Measurements from ENCODE around the gene GPR153.
A peak's percentile ranks its signal among the peaks of the same experiment; 100 is the strongest.
"Not testable (repeated sequence)": the region's sequence is repeated elsewhere in the genome, so short reads cannot be mapped to it uniquely, and the experiment has no call there.

Gene GPR153

DNA sequence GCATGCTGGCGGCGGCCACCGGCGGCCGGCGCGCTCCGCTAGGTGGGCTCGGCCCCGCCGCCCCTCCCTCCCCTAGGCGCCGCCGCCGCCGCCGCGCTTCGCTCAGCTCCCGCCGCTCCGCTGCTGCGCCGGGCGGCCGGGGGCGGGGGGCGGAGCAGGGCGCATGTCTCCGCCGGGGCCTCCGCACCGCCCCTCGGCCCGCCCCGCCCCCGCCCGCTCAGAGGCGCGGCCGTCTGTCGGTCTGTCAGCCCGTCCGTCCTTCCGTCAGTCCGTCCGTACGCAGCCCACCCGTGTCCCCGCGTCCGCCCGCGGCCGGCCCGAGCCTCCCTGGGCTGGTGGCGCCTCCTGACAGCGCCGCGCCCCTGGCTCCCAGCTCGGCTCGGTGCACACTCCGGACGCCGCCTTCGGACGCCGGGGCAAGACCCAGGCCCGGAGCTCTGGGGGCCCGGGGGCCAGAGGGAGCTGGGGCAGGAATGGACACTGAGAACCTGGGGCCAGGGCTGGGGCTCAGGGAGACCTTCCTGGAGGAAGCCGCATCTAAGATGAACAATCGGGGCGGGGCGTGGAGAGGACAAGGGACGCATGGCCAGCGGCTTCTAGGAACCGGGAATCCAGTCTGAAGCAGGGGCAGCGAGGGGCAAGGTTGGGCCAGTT, at the start of gene GPR153:
TSS of gene GPR153 (minus strand) at position 138 of the 654 bp plus-strand sequence. CDS start 6,193 bp downstream, outside the sequence.
- DNase-seq (ENCODE audit: low read depth in 2 of 2) = peak; percentile 18 to 21

DNA sequence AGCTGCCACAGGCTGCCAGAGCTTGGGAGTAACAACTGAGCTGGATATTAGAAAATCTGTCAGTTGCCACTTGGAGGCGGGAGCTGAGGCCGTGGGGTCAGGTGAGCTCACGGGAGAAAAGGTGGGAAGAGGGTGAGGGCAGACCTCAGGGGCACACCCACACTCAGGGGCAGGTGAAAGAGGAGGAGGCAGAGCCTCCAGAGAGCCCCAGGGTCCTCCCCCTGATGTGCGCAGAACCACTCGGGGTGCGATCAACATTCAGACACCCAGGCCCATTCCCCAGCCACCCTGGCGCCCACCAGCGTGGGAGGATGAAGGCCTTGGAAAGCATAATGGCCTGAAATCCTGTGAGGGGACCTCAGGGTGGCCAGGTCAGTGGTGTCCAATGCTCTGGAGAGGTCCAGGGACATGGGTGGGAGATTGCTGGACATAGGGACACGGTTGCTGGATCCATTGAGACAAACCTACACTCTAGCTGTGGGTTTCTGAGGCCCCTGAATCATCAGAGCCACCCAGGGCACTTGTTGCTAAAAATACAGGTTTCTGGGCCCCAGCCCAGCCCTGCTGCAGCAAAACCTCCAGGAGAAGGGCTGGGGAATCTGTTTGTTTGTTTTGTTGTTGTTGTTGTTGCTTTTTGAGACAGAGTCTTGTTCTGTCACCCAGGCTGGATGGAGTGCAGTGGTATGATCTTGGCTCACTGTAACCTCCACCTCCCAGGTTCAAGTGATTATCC, 49.4 kb upstream of the GPR153 start:
- no peak for DNase-seq (ENCODE audit: low read depth in 2 of 2)

DNA sequence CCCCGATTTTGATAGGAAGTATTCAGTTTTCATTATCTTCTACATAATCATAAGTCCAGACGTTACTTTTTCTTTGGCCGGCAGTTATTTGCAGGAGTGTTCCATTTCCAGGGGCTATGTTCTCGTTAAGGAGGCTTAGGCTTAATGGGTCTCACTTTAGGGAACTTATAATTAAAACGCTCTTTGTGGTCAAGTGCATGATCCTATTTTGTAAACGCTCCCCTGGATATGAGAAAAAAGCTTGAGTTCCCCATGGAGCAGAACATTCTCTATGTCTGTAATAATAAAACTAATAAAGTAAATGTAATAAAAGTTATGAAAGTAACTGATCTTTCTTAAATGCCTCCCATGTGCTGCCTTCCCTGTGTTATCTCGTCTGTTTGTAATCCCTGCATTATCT, 48.7 kb upstream of the GPR153 start:
- no peak for DNase-seq (ENCODE audit: low read depth in 2 of 2)

DNA sequence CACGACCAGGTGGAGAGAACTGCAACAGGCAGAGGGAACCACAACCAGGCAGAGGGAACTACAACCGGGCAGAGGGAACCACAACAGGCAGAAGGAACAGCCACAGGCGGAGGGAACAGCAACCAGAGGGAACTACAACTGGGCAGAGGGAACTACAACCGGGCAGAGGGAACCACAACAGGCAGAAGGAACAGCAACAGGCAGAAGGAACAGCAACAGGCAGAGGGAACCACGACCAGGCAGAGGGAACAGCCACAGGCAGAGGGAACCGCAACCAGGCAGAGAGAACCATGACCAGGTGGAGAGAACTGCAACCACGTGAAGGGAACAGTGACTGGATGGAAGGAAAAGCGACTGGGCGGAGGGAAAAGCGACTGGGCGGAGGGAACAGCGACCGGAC, 47.6 kb upstream of the GPR153 start:
- DNase-seq (ENCODE audit: low read depth in 2 of 2) = no peak

DNA sequence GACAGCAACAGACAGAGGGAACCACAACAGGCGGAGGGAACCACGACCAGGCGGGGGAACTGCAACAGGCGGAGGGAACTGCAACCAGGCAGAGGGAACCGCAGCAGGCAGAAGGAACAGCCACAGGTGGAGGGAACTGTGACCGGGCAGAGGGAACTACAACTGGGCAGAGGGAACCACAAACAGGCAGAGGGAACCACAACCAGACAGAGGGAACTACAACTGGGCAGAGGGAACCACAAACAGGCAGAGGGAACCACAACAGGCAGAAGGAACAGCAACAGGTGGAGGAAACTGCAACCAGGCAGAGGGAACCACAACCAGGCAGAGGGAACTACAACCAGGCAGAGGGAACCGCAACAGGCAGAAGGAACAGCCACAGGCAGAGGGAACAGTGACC, 46.8 kb upstream of the GPR153 start:
- not testable (repeated sequence) for DNase-seq (ENCODE audit: low read depth in 2 of 2)

DNA sequence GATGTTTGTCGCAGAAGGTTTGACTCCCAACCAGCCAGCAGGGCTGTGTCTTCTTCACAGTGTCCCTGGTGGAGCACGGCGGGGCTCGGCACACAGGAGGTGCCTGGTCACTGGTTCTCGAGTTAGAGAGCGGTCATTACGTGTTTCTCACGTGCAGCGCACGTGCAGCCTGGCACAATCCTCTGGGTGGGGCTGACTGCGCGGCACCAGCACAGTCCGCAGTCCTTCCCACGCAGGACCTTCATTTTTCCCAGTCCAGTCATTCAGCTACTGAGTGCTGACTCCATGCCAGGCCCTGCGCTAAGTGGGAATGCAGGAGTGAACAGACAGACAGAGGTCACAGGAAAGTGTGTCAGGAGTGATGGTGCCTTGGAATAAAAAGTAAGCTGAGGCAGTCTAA, 46.2 kb upstream of the GPR153 start:
- DNase-seq (ENCODE audit: low read depth in 2 of 2) = no peak

DNA sequence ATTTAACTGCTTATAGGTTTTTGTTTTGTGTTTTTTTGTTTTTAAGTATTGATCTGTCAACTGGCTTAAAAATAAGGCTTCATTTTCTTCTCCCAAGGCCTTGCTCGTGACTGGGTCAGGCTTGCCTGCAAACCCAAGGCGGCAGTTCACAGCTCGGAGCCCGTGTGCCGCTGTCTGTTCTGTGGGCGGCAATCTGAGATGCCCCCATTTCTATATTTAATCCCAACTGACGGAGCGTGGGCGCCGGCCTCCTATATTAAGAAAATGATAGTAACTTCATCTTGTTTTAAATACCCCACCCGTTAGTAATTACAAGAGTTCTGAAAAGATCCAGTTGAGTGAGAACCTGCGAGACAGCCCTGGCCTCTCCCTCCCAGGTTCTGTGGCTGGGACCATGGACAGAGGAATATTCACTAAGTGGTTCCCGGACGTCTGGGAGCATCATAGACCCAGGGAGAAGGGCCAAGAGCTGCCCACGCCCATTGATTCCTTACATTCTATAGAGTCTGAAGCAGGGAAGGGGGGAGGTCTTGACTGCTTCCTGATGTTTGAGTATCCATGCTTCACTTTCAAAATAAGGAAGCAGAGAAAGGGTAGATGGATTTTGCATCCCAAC, 42.6 kb upstream of the GPR153 start:
- DNase-seq (ENCODE audit: low read depth in 2 of 2) = no peak

DNA sequence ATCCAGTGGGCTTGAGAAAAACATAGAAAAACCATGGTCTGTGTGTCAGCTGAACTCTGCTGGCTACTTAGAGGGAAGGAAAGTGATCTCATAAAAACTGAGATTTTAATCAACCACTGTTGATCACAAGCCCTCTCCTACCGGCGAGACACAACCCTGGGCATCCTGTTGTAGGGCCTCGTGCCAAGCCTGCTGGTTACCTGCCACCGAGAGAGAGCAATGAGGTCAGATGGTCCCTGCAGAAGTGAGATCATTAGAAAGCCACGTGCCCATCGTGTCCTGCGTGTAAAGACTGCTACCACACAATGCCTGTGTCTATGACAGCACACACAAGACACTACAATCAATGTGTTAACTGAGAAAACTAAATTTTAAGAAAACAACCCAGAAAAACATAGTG, 41.7 kb upstream of the GPR153 start:
- DNase-seq (ENCODE audit: low read depth in 2 of 2) = no peak

DNA sequence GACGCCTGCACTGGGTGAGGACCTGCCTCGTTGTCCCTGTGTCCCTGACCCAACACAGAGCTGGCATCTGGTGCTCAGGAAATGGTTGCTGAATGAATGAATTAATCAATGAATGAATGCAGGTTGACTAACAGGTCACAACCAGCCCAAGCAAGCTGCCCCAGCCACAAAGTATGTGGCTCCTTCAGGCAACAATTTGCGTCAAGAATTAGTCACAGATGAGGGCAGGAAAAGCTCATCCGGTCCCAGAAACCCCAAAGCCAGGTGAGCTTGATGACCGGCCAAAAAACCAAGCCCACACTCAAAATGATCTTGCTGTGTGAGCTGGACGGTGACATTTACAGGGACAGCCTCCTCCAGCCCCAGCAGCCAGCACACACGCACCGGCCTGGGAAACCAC, 40.6 kb upstream of the GPR153 start:
- DNase-seq (ENCODE audit: low read depth in 2 of 2) = no peak

DNA sequence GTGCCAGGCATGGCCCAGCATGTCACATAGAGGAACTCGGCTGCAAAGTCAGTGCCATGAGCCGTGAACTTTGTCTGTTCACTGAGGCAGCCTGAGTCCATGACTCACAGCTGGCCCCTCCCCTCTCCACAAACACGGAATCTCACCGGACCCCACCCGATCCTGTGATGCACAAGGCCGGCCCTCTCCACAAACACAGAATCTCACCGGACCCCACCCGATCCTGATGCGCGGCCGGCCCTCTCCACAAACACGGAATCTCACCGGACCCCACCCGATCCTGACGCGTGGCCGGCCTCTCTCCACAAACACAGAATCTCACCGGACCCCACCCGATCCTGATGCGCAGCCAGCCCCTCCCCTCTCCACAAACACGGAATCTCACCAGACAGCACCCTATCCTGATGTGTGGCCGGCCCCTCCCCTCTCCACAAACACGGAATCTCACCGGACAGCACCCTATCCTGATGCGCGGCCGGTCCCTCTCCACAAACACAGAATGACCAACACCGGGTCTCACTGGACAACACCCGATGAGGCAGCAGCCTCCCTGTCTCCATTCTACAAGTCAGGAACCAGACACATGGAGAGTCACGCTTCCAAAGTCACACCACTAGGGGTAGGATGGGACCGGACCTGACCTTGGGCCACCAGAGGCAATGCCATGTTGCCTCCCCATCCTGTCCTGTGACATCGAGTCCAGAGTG, 39.6 kb upstream of the GPR153 start:
- DNase-seq (ENCODE audit: low read depth in 2 of 2) = no peak

DNA sequence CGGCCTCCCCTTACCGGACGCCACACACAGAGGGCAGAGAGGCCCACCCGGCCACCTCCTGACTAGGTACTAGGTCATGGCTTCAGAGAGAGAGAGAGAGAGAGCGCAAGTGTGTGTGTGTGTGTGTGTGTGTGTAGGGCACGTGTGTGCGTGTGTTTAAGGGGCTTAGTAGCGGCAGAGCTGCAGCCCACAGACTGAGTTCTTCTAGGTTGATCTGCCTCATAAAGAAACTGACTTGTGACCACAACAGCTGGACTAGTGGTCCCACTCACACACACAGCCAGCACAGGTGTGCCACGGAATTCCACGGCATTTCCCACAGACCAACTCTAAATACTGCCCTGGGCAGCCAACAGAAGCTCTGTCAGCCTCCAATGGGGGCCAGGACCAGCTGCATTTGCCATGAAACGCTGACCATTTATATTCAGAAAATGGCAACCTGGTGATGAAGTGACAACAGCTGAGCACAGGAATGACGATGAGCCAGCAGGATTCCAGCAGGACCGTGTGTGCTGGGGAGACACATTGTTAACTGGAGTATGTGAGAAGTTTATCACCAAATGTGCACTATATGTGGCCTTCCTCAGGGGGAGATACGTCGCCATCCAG, 38.8 kb upstream of the GPR153 start:
- DNase-seq (ENCODE audit: low read depth in 2 of 2) = no peak

DNA sequence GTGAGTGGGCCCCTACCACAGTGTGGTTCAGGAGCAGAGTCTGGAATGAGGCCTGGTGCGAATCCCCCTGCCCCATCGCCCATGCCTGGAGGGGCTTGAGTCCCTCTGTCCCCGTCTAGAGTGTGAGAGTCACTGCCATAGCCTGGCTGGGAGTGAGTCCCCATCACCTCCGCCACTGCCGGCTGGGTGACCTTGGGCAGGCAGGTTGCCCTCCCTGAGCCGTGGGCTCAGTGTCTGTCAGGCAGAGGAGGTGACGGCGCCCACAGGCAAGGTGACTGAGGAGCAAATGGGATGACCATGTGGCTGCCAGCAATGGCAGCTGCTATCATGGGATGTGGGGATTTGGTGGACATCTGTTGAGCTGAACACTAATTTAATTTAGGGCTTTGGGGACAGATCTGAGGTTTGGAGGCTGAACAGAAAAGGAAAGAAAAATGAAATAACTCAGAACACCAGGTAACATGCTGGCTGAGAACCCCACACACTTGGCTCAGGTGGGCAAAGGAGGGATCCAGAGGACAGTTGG, 38.1 kb upstream of the GPR153 start:
- no peak for DNase-seq (ENCODE audit: low read depth in 2 of 2)

DNA sequence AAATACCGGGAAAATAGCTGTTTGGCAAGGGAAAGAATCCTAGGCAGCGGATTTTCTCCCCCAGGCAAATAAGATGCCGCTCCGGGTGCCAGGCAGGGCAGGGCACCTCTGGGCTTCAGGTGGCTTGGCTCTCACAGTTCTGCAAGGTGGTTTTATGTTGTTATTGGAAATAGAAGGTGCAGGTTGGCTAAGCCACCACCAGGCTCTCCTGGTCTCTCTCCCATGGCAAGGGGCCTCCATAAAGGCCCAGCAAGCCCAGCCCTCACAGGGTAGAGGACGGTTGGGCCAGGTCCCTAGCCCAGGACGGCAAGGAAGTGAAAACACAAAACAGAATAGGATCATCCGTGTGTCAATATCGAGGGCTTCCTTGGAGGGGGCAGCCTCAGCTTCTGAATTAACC, 37.6 kb upstream of the GPR153 start:
- no peak for DNase-seq (ENCODE audit: low read depth in 2 of 2)

DNA sequence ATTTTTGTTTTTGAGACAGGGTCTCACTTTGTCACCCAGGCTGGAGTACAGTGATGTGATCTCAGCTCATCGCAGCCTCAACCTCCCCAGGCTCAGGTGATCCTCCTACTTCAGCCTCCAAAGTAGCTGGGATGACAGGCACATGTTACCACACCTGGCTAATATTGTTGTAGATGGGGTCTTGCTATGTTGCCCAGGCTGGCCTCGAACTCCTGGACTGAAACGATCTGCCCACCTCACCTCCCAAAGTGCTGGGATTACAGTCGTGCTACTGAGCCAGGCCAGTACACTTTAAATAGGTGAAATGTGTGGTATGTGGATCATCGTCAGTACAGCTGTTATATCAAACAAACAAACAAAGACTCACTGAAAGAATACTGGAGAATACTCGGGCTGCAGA, 35.0 kb upstream of the GPR153 start:
- no peak for DNase-seq (ENCODE audit: low read depth in 2 of 2)

DNA sequence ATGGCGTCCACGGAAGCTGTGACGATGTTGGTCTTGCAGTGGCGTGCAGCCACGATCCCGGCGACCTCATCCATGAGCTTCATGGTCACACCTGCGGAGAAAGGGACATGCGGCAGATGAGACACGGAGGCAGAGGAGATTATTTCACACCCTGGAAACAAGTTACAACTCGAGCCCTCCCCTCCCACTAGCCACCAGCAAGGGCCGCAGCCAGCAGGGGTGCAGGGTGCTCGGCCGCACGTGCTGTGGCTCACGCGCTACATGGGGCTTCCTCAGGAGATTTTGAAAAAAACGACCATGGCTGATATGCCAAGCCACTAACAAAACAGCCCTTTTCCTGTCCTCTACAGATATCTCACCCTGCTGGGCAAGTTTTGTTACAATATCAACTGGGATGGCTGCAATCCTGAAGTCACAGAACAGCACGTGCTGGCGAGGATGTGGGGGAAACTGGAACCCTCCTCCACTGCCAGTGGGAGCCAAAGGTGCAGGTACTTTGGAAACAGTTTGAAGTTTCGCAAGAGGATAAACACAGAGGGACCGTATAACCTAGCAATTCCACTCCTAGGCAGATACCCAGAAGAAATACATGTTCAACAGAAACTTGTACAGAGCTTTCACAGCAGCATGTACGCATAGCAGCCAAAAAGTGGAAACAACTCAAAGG, 34.1 kb upstream of the GPR153 start:
- DNase-seq (ENCODE audit: low read depth in 2 of 2) = no peak

DNA sequence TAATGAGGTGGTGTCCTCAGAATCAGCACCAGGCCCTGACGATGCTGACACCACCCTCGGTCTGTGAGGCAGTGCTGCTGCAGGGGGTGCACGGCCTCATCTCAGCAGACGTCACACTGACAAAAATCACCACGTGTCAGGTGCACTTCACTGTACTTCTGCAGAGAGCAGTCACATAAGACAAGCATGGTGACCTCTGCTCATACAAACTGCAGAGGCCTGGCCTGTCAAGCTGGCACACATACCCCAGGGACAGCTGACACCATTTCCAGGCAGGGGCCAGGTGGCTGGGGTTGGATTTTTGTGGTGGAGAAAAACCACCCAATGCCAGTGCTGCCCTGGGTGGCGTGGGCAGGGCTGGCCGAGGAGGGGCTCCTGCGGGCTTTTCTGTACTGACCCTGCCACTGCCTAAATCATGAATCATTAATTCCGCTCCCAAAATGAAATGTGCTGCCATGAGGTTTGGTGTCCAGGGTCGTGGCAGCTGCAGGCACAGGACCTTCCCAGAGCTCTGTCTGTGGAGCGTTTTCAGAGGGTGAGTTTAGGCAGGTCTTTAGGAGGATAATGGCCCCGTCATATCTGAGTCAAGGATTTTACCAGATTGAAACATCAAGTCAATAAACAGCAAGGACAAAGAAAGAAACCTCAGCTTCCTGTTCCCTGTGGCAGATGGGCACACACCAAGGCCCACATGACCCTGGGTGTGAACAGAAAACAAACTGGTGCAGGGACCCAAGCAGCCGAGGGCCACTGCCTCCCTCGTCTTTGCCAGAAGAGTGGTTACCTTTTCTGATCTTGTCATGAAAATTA, 33.4 kb upstream of the GPR153 start:
- DNase-seq (ENCODE audit: low read depth in 2 of 2) = no peak

DNA sequence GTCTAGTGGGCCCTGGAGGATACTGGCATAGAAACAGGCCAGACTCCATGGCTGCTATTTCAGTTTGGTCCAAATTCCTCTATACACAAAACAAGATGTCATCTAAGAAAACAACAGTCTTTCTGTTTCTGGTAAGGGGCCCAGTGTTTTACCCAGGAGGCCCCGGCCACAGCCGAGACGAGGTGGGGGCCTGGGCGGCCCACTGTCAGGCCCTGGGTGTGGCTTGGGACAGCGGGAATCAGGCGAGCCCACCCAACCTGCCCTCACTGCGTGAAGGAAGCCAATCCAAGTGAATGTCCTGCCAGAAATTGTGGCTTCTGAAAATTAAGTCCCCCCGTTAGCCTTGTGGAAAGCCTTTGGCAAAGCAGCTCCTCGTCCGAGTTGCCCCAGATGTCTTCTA, 31.2 kb upstream of the GPR153 start:
- DNase-seq (ENCODE audit: low read depth in 2 of 2) = no peak

DNA sequence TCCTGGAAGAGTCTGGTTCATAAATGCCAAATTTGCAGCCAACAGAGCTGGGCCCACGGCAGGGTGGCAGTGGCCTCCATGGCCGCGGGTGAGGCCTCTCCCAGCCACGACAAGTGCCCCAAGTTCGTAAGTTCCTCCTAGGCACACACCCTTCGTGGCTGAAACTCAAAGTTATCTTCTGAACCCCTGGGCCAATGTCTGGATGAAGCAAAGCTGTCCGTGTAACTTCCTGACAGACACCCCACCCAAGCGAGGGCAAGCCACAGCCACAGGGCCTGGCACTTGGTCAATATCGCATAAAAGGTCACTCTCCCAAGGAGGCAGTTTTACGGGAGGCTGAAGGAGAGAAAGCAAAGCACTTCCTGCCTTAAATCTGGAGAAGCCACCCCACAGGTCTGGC, 27.8 kb upstream of the GPR153 start:
- DNase-seq (ENCODE audit: low read depth in 2 of 2) = no peak

DNA sequence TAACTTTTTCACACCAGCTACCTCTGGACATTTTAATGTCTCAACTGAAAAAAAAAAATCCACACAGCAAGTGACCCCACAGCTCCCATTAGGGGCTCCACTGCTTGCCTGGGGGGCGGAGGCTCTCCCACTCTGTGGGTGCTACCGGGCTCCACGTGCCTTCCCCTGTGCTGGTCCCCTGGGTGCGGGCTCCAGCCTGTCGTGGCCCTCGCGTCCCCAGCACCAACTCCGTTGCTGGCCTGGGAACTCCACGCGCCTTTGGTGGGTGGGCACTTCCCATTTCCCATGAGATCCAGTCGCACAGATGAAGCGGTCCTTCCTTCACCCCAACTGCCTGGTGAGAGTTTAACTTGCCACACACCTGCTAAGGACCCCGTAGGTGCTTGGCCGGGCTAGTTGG, 27.1 kb upstream of the GPR153 start:
- no peak for DNase-seq (ENCODE audit: low read depth in 2 of 2)

DNA sequence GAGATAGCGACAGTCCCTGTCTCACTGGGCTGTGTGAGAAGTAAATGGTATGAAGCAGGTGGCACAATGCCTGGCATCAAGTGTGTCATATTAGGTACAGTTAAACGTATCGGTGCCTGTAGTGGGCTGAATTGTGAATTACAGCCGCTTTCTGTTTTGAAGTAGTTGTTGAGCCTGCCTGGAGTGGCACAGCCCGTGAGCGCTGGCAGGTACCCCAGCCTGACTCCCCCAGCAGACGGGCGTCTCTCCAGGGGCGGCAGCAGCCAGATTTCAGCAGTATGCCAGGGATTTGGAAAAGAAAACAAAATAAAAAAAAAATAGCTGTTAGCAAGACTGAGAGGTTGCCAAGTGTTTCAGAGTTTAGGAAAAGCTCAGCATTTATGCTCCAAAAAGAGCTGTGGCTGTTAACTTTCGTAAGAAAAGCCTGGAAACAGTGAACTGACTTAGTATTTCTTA, 26.6 kb upstream of the GPR153 start:
- no peak for DNase-seq (ENCODE audit: low read depth in 2 of 2)

All from stimulated activated CD8-positive, alpha-beta memory T cell treated with anti-CD3 and anti-CD28 coated beads, Interleukin-2, amount 100 ng/mL, for 1 hour (primary cell).